SK-N-SH (cell line): ENCODE data around the gene INIP. TPM values are rescaled to one million over a fixed set of nuclear protein-coding genes. Genes with fewer than 3 reads are reported as not detected.

Experiments used
- CTCF ChIA-PET: fragments of 300-600, 350-600 bp; formaldehyde crosslinking; extraction: SDS; loops from one replicate; lab custom pipeline; 2021; lab: Yijun Ruan, JAX
- POLR2A ChIA-PET: fragments of 350-600 bp; sonication (Branson Sonifier 250); formaldehyde crosslinking; extraction: SDS; loops from one replicate; lab custom pipeline; 2020; ENCODE audit warnings: antibody characterized with exemption, inconsistent platforms; lab: Yijun Ruan, JAX
- DNase-seq: peaks from one replicate; pipeline ENCODE4 v3.0.0; 2012
- H2AFZ ChIP-seq: fragments of 200-600 bp; sonication (generic); 2 replicates; pipeline ENCODE4 v1.8.1; 2016; ENCODE audit warnings: antibody characterized with exemption, mild to moderate bottlenecking, low read depth
- H3F3A ChIP-seq: fragments of 200-600 bp; sonication (generic); replicated peaks from 2 replicates; pipeline ENCODE3; 2016; ENCODE audit warnings: antibody characterized with exemption, mild to moderate bottlenecking; ENCODE audit not compliant: insufficient read depth
- H3K27ac ChIP-seq, 2 experiments: fragments of 200-500 bp in 1 of 2; fragments of 200-600 bp in 1 of 2; sonication (Bioruptor generic) in 1 of 2; sonication (generic), shearing (Covaris generic) in 1 of 2; 2 replicates each; pipeline versions ENCODE4 v1.5.1 to v1.6.1; 2014 to 2016; ENCODE audit warnings: low read depth in 2 of 2, inconsistent platforms in 1 of 2, low read length in 1 of 2, mild to moderate bottlenecking in 1 of 2, mixed read lengths in 1 of 2
- H3K27me3 ChIP-seq: fragments of 200-600 bp; sonication (generic), shearing (Covaris generic); 2 replicates; pipeline ENCODE4 v1.6.1; 2016; ENCODE audit warnings: mixed run types; ENCODE audit not compliant: insufficient read depth
- H3K36me3 ChIP-seq, 2 experiments: fragments of 200-500 bp in 1 of 2; fragments of 200-600 bp in 1 of 2; sonication (Bioruptor generic) in 1 of 2; sonication (generic) in 1 of 2; replicated peaks in 1 of 2; 2 replicates each; pipeline versions ENCODE3 to v1.5.1; 2014 to 2016; ENCODE audit warnings: low read length in 1 of 2, mild to moderate bottlenecking in 1 of 2; ENCODE audit not compliant: insufficient read depth in 2 of 2, control insufficient read depth in 1 of 2
- H3K4me1 ChIP-seq, 2 experiments: fragments of 200-500 bp in 1 of 2; fragments of 200-600 bp in 1 of 2; sonication (Bioruptor generic) in 1 of 2; sonication (generic), shearing (Covaris generic) in 1 of 2; 2 replicates each; pipeline versions ENCODE4 v1.5.1 to v1.6.1; 2014 to 2016; ENCODE audit warnings: low read depth in 1 of 2, low read length in 1 of 2, mixed run types in 1 of 2; ENCODE audit not compliant: insufficient read depth in 2 of 2, control insufficient read depth in 1 of 2
- H3K4me2 ChIP-seq: fragments of 200-600 bp; sonication (generic), shearing (Covaris generic); 2 replicates; pipeline ENCODE4 v1.6.1; 2017; ENCODE audit warnings: mixed run types
- H3K4me3 ChIP-seq, 2 experiments: fragments of 200-500 bp in 1 of 2; fragments of 200-600 bp in 1 of 2; sonication (Bioruptor generic) in 1 of 2; sonication (generic), shearing (Covaris generic) in 1 of 2; 2 replicates each; pipeline versions ENCODE4 v1.5.1 to v1.8.1; 2014 to 2016; ENCODE audit warnings: low read depth in 2 of 2, inconsistent platforms in 1 of 2, low read length in 1 of 2, mild to moderate bottlenecking in 1 of 2, mixed read lengths in 1 of 2, moderate library complexity in 1 of 2
- H3K79me2 ChIP-seq: fragments of 200-600 bp; sonication (generic); 2 replicates; pipeline ENCODE4 v1.8.1; 2017; ENCODE audit warnings: mild to moderate bottlenecking; ENCODE audit not compliant: insufficient read depth
- H3K9ac ChIP-seq: fragments of 200-600 bp; sonication (generic); 2 replicates; pipeline ENCODE4 v1.6.1; 2017; ENCODE audit warnings: mixed run types
- H3K9me2 ChIP-seq: fragments of 200-600 bp; sonication (generic); 2 replicates; pipeline ENCODE4 v1.6.1; 2017; ENCODE audit warnings: mixed run types
- H3K9me3 ChIP-seq: fragments of 200-600 bp; sonication (generic); 2 replicates; pipeline ENCODE4 v1.6.1; 2017; ENCODE audit warnings: mixed run types, mild to moderate bottlenecking, moderate library complexity
- H4K20me1 ChIP-seq: fragments of 200-600 bp; sonication (generic); 2 replicates; pipeline ENCODE4 v1.6.1; 2017; ENCODE audit warnings: mild to moderate bottlenecking, mixed run types; ENCODE audit not compliant: insufficient read depth
- CHD2 ChIP-seq: fragments of 150-350 bp; IDR thresholded peaks from 2 replicates; pipeline ENCODE4 v1.6.1; 2018; ENCODE audit warnings: low read length; ENCODE audit not compliant: partially characterized antibody
- ELF1 ChIP-seq: IDR thresholded peaks from 2 replicates; pipeline ENCODE4 v1.4.0; 2012
- EZH2phosphoT487 ChIP-seq: fragments of 200-600 bp; sonication (generic); IDR thresholded peaks from 2 replicates; pipeline ENCODE4 v1.6.1; 2017; ENCODE audit warnings: low read depth, mixed run types, mild to moderate bottlenecking, antibody characterized with exemption, moderate library complexity, borderline replicate concordance
- FOSL2 ChIP-seq: IDR thresholded peaks from 2 replicates; pipeline ENCODE4 v1.4.0; 2012; ENCODE audit warnings: low read depth, mild to moderate bottlenecking, moderate library complexity, borderline replicate concordance
- FOXJ3 ChIP-seq: sonication (generic); formaldehyde crosslinking; IDR thresholded peaks from 2 replicates; pipeline ENCODE4 v1.5.1; 2020; ENCODE audit warnings: mild to moderate bottlenecking, missing genetic modification reagents
- FOXM1 ChIP-seq: IDR thresholded peaks from 2 replicates; pipeline ENCODE4 v1.4.0; 2012; ENCODE audit warnings: low read depth, mild to moderate bottlenecking
- GATA2 ChIP-seq: sonication (generic); formaldehyde crosslinking; IDR thresholded peaks from 2 replicates; pipeline ENCODE4 v1.5.0; 2020; ENCODE audit warnings: mild to moderate bottlenecking, missing genetic modification reagents
- IRF3 ChIP-seq: fragments of 150-350 bp; IDR thresholded peaks from 2 replicates; pipeline ENCODE4 v1.6.1; 2016; ENCODE audit warnings: mild to moderate bottlenecking, low read depth, low read length
- JUND ChIP-seq: IDR thresholded peaks from 2 replicates; pipeline ENCODE4 v1.4.0; 2012
- MXI1 ChIP-seq: IDR thresholded peaks from 2 replicates; pipeline ENCODE4 v1.6.1; 2012; ENCODE audit warnings: mild to moderate bottlenecking, low read depth, low read length, improper control_type of control experiment
- NFIC ChIP-seq: IDR thresholded peaks from 2 replicates; pipeline ENCODE4 v1.4.0; 2012; ENCODE audit warnings: borderline replicate concordance
- POLR2AphosphoS5 ChIP-seq: IDR thresholded peaks from 2 replicates; pipeline ENCODE4 v1.6.1; 2012; ENCODE audit warnings: low read depth, low read length
- RAD21 ChIP-seq: IDR thresholded peaks from 2 replicates; pipeline ENCODE4 v1.6.1; 2012; ENCODE audit warnings: mild to moderate bottlenecking, low read length
- RCOR1 ChIP-seq: fragments of 150-350 bp; IDR thresholded peaks from 2 replicates; pipeline ENCODE4 v1.6.1; 2017; ENCODE audit warnings: antibody characterized with exemption, low read length
- RFX5 ChIP-seq: IDR thresholded peaks from 2 replicates; pipeline ENCODE4 v1.6.1; 2012; ENCODE audit warnings: mild to moderate bottlenecking, improper control_type of control experiment, low read length
- SMC3 ChIP-seq: IDR thresholded peaks from 2 replicates; pipeline ENCODE4 v1.6.1; 2012; ENCODE audit warnings: low read depth, low read length, improper control_type of control experiment
- TCF12 ChIP-seq: IDR thresholded peaks from 2 replicates; pipeline ENCODE4 v1.4.0; 2012
- USF1 ChIP-seq: IDR thresholded peaks from 2 replicates; pipeline ENCODE4 v1.4.0; 2012; ENCODE audit warnings: low read depth, borderline replicate concordance
- YY1 ChIP-seq: IDR thresholded peaks from 2 replicates; pipeline ENCODE4 v1.4.0; 2012; ENCODE audit warnings: low read depth, mild to moderate bottlenecking
- WGBS: methylation state at CpG from one replicate; pipeline ENCODE4 v1.1.6; 2017; ENCODE audit warnings: low lambda C conversion rate; 5-methylcytosine and 5-hydroxymethylcytosine counted together
- polyA plus RNA-seq, 3 experiments: library from polyadenylated mRNA; depleted of rRNA; stranded (reverse); fragments of >200 nt; gene quantifications; 2 replicates each; pipeline ENCODE4 v1.2.3, GENCODE V29; 2012
- TF ChIP-seq, protein P1 (sequence below): IDR thresholded peaks from 2 replicates; pipeline ENCODE4 v1.4.0; 2012; ENCODE audit warnings: low read depth
- TF ChIP-seq, protein P2 (sequence below): IDR thresholded peaks from 2 replicates; pipeline ENCODE4; 2012

The INIP gene
- polyA plus RNA-seq, 1 of the 3 experiments (the other 2 are of a cell fraction): 7.9 TPM

DNA sequence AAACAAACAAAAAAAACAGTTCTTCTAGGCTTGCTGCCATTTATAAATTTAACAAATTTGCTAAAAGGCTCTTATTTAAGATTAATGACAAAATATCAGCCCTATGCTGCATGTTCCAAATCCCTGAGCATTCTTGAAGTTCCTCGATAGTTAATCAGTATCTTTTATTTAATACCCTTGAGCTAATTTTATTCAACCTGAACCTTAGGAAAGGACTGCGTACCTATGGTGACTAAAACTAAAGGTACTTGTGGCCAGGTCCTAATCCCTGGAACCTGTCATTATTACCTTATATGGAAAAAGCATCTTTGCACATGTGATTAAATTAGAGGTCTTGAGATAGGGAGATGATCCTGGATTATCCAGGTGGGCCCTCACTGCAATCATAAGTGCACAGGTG is 10.5 kb upstream of the INIP start:
- Histone ChIP-seq H3K9ac (no peak overlapping the region), H3K27ac (no peak overlapping the region), H2AFZ (no peak overlapping the region), H3K4me1 (no peaks in the 10 kb centered on the region), H4K20me1 (no peaks in the 10 kb centered on the region), H3K9me3 (no peaks in the 10 kb centered on the region), H3K27me3 (no peaks in the 10 kb centered on the region), H3K36me3 (no peaks in the 10 kb centered on the region), H3K79me2 (no peaks in the 10 kb centered on the region), H3K9me2 (no peaks in the 10 kb centered on the region), H3K4me3 (no peak overlapping the region), H3F3A (no peaks in the 10 kb centered on the region), H3K4me2 (no peak overlapping the region)
- CTCF ChIA-PET: interaction anchor here (1.2 kb wide), 1 partner anchor 9 kb away, joined by 5 read pairs; no protein-coding TSS in a partner anchor
- no peak for TF ChIP-seq EZH2phosphoT487
- TF ChIP-seq POLR2AphosphoS5: no peak
- TF ChIP-seq, protein P1, sequence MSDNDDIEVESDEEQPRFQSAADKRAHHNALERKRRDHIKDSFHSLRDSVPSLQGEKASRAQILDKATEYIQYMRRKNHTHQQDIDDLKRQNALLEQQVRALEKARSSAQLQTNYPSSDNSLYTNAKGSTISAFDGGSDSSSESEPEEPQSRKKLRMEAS: no peak
- TF ChIP-seq MXI1: no peak
- TF ChIP-seq FOXM1: no peak
- TF ChIP-seq CHD2: no peak
- TF ChIP-seq GATA2 (CRISPR knock-in tag): no peak
- no peak for TF ChIP-seq SMC3
- no peak for TF ChIP-seq USF1
- no peak for TF ChIP-seq IRF3
- TF ChIP-seq RCOR1: no peak
- no peak for TF ChIP-seq FOXJ3 (CRISPR knock-in tag)
- no peak for TF ChIP-seq JUND
- no peak for TF ChIP-seq RAD21
- TF ChIP-seq RFX5: no peak
- TF ChIP-seq YY1: no peak
- WGBS: 88% methylated on average over 2 of the region's 2 CpGs
- DNase-seq: no peak
- POLR2A ChIA-PET: no interaction called here

DNA sequence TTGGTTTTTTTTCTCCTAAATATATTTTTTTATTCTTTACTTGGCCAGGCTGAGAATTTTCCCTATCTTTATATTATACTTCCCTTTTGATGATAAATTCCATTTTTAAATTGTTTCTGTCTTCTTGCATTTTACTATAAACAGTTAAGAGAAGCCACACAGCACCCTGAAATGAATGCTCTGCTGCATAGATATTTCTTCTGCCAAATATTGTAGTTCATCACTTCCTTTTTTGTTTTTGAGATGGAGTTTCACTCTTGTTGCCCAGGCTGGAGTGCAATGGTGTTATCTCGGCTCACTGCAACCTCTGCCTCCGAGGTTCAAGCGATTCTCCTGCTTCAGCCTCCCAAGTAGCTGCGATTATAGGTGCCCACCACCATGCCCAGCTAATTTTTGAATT is 8.5 kb upstream of the INIP start:
- Histone ChIP-seq H3K4me1 (no peaks in the 10 kb centered on the region), H2AFZ (no peak overlapping the region), H3K36me3 (no peaks in the 10 kb centered on the region), H3K4me2 (no peak overlapping the region), H3K27me3 (no peaks in the 10 kb centered on the region), H4K20me1 (no peaks in the 10 kb centered on the region)
- DNase-seq: no peak
- TF ChIP-seq ELF1: no peak
- TF ChIP-seq TCF12: no peak
- TF ChIP-seq FOXJ3 (CRISPR knock-in tag): no peak
- no peak for TF ChIP-seq NFIC
- TF ChIP-seq, protein P2, sequence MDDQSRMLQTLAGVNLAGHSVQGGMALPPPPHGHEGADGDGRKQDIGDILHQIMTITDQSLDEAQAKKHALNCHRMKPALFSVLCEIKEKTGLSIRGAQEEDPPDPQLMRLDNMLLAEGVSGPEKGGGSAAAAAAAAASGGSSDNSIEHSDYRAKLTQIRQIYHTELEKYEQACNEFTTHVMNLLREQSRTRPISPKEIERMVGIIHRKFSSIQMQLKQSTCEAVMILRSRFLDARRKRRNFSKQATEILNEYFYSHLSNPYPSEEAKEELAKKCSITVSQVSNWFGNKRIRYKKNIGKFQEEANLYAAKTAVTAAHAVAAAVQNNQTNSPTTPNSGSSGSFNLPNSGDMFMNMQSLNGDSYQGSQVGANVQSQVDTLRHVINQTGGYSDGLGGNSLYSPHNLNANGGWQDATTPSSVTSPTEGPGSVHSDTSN: no peak
- TF ChIP-seq MXI1: no peak
- no peak for TF ChIP-seq JUND
- TF ChIP-seq EZH2phosphoT487: no peak
- TF ChIP-seq FOSL2: no peak
- no peak for TF ChIP-seq POLR2AphosphoS5
- no peak for TF ChIP-seq FOXM1
- TF ChIP-seq, protein P1: no peak
- TF ChIP-seq, all 33 proteins: peak for 0
- Histone ChIP-seq H3K4me3 (no peak overlapping the region), H3K79me2 (no peaks in the 10 kb centered on the region), H3K9me2 (no peaks in the 10 kb centered on the region), H3F3A (no peaks in the 10 kb centered on the region), H3K9ac (no peak overlapping the region), H3K9me3 (no peaks in the 10 kb centered on the region), H3K27ac (no peak overlapping the region)
- CTCF ChIA-PET: no interaction called here
- 79% methylated on average over 4 of the region's 4 CpGs for WGBS
- POLR2A ChIA-PET: no interaction called here
